HG03439 (cell line): ENCODE measurements around the gene SLC17A9.
A peak's percentile ranks its signal among the peaks of the same experiment; 100 is the strongest.

ENCODE experiments used
- ATAC-seq: cut with Tn5 transposase; IDR thresholded peaks from one replicate; pipeline ENCODE4 v1.9.1; 2021; ENCODE audit warnings: mild to moderate bottlenecking, moderate library complexity; ENCODE audit not compliant: unreplicated experiment

SLC17A9 gene

DNA sequence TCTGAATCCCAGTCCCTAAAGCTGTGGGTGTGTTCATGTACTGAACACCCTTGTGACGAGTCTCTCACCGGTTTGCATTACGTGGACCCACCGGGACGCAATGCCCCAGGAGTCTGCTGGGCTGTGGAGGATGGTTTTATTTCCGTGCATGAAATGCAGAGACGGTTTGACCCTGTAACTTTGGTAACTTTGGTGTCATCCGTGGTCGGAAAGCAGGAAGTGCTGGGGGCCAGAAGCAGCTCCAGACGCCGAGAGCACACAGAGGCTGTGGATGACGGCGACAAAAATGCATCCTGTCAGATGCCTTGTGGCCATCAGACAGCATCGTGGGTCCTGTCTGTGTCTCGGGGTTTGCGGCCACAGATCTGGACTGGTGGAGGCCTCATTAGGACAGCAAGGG, 47.1 kb downstream of the SLC17A9 start:
- no peak for ATAC-seq

DNA sequence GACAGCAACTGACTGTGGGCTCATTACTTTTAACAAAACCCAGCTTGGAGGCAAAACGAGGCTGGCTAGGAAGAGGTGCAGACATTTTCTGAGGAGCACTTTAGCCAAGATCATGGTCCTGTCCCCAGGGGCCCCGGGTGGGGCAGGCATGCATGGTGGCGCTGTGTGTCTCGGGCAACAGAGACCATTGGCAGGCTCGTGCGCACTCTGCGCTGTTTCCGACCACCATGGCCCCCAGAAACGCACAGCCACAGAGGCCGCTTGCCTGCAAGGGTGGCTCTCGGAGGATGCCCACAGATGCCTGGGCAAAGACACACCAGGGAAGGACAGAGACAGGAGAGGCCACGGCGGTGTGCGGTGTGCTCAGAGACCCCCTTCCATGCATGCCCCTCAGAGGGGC, 47.5 kb downstream of the SLC17A9 start:
- ATAC-seq = no peak

DNA sequence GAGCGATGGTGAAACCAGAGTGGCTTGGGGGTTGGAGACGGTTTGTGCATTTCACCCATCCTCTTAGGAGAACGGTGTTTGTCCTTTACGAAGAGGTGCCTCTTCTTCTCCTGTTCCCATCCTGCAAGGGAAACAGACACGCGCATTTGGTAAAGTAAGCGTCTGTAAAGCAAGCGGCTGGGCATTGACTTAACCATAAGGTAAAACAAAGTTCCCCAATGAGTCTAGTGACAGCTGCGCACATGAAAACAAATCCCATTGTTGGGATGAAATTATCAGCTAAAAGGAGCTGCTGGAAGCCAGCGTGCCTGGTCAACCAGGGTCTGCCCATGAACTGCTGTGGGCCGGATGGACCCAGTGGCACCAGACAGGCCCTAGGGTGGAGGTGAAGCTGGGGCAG, 48.4 kb downstream of the SLC17A9 start:
- ATAC-seq = no peak

DNA sequence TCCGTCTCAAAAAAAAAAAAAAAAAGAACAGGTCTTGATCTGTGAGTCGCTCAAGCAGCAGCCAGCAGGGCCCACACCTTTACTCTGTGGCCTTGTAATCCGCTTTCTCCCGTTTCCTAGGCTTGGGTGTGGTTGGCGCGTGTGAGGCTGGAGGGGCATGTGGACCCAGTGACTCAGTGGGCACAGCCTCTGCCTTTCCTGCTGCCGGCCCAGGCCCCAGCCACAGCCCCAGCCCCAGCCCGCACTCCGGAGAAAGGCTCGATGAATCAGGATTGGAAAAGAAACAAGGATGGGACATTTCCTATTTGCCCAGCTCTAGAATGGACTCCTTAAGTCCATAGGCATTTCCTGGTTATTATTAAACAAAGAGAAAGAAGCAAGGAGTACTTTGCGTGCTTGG, 50.0 kb downstream of the SLC17A9 start:
- ATAC-seq = no peak

DNA sequence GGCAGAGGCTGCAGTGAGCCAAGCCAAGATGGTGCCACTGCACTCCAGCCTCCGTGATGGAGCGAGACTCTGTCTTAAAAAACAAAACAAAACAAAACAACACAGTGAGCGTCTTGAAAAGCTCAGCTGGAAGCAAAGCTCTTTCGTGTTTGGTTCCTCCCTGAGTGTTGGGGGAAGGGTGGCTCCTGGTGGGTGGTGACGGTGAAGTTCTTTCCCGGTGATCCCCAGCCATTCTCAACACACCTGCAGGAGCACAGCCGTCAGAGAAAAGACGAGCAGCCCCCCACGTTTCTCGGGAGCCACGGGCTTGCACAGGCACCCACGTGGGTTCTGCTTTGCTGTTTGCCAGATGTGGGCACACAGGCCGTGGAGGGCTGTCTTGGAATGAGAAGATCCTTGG, 51.0 kb downstream of the SLC17A9 start:
- ATAC-seq = no peak

DNA sequence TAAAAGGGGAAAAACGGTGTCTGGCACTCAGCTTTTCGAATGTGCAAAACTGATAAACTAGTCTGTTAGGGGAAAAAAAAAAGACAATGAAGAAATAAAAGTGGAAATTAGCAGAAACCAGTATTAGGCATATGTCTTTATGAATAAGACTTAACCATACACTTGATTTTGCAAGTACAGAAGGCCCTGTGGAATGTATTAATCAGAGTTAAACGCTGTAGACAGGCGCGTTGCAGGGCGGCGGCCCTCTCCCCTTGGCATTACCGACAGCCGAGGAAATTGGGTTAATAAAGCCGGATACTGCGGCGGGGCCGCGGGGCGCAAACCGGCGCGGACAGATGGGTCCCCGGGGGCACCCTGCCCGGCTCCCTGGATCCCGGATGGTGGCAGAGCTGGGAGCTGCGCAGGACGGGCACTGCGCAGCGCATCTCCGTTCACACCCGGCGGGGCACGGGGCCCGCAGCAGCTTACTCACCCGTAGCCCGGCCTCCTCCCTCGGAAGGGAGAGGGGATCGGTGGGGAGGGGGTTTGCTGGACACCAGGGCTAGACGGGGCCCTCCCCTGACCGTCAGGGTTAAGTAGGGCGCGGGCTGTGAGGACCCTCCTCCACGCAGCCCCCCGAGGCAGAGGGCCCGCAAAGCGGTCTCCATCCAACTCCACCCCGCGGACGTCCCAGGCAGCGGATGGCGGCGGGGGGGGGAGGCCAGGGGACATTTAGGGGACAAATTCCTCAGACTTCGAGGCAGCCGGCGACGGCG, 52.3 kb downstream of the SLC17A9 start:
- ATAC-seq = no peak

DNA sequence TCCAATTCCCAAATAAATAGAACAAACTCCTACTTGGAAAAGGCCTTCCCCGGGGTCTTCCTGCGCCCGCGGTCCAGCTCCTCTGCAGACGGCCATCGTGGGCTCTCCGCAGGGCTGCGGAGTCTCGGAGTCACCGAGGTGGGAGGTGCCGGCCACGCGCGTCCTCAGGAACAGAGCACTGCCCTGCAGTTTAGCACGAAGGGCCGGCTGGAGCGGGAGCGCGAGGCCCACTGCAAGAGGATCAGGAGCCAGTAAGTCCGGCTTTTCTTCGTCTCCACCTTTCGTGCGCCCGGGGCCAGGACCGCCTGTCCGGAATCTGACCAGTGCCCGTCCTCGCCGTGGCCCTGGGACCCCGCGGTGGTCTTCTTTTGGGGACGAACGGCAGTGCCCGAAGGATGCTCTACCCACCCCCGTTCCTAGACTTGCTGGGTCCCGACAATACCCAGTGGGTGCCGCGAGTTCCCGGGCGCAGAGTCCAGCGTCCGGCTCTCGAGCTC, 52.9 kb downstream of the SLC17A9 start:
- ATAC-seq = no peak

DNA sequence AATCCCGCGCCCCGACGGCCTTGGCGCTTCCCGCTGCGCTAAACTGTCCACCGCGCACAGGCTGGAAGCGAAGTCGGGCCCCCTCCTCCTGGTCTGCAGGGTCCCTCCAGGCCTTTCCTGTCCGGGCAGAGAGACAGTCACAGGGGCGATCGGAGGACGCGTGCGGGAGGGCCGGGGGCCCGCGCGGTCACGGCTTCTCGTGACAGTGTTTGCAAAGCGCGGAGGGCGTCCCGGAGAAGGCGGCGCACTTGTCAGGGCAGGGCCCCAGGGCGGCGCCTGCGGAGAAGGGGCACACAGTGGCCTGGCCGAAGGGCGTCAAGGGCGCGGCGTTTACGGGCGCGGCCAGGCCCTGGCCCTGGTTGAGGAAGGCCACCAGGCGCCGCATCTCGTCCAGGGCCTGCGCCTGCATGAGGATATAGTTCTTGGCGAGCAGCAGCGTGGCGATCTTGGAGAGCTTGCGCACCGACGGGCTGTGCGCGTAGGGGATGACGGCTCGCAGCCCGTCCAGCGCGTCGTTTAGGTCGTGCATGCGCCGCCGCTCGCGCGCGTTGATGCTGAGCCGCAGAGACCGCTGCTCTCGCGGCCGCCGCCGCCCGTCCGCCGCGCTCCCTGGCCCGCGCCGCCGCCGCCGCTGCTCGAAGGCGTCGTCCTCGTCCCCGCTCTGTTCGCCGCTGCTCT, 53.5 kb downstream of the SLC17A9 start:
- ATAC-seq = no peak

DNA sequence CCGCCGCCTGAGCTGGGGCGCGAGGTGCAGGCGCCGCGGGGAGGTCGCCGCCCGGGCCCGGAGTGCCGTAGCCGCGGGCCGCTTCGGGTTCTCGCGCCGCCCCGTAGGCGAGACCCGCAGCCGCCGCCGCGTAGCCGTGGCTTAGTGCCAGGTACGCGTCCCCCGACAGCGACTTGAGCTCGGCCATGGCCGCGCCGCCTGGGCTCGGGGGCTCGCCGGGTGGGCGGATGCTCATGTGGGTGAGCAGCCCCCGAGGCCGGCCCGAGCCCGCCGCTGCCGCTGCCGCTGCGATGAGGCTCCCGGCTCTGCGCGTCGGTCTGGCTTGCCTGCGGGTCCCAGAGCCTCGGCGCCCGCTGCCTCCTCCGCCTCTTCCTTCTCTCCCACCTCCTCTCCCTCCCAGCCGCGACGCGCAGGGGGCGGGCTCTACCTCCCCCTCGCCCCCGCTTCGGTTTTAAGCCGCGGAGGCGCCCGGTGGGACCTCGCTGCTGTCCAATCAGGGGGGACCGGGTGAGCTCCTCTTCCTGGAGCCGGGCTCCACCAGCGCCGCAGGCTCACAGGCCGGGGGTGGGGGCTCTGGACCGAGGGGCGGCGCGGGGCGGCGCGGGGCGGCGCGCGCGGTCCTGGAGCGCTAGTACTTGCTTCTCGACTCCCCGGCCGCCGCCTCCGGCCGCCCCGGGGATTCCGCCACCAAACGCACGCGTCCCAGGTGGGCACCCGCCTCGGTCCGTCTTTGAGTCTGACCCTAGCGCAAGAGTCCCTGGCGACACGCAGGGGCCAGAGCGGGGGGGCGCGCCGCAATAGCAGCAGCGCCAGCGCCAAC, 54.2 kb downstream of the SLC17A9 start, which contains the start of gene BHLHE23:
Gene BHLHE23, minus strand, starts transcription at position 425 of the 820 bp plus-strand sequence. Its CDS starts 190 bp downstream, at position 235.
- no peak for ATAC-seq

DNA sequence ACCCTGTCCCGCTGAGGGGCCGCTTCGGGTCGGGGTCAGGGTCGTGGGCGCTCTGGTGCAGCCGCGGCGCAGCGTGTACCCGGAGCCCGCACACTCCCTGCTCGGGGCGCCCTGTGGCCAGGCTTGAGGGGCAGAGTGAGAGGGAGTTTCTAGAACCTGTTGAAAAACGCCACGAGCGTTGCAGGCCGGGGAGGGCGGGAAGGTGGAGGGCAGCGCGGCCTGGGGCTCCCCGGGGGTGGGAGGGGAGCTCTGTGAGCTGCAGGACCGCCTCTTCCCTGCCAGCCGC, 54.8 kb downstream of the SLC17A9 start:
- ATAC-seq = no peak

DNA sequence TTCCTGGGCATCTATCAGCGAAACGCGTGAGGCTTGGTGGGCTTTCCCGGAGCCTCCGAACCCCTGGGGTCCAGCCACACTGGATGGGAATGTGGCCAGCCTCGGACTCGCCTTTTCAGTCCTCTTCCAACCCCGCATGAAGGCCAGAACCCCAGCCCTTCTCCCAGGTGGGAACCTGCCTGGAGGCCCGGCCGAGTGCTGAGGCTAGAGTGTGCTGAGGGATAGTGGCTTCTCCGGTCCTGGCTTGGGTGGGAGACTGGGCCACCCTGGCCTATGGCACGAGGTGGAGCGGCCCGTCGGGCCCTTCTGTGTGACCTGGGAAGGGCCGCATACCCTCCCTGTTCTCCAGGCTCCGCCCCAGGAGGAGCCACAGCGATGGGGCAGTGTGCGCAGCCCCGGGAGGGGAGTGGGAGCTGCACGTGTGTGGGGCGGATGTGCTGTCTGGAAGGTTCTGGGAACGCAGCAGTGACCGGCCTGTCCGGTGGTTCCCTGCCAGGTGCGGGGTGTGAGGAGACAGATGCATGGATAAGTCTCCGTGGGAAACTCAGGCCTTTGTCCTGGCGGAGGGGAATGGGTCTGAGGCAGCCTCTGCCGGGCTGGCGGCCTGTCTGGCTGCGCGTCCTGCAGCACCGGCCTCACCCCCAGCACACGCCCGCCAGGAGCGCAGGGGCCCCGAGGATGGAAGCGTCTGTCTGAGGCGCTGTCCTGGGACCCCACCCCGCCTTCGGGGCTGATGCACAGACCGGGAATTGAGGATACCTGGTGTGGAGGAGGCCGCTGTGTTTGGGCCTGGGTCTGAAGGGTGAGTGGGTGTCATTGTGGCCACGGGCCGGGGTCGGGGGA, 55.4 kb downstream of the SLC17A9 start:
- ATAC-seq = no peak

DNA sequence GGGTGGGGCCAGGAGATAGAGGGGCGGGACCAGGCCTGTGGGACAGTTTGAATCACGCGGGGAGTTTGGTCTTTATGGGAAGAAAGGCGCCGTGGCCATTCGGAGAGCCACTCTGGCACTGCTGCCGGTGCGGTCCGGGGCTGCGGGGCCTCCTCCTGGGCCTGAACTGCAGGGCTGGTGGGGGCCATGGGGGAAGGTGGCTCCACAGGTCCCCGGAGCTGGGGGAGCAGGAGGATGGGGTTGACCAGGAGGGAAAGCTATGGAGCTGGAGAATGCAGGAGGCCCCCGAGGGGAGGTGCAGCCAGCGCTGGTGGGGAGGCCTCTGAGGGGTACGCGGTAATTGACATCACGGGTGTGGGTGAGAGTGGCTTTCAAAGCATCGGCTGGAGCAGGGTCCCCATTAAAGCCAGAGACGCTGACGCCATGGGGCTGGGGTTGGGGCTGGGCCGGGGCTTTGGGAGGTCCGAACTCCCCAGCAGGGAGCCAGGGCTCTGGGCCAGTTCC, 56.1 kb downstream of the SLC17A9 start:
- no peak for ATAC-seq

DNA sequence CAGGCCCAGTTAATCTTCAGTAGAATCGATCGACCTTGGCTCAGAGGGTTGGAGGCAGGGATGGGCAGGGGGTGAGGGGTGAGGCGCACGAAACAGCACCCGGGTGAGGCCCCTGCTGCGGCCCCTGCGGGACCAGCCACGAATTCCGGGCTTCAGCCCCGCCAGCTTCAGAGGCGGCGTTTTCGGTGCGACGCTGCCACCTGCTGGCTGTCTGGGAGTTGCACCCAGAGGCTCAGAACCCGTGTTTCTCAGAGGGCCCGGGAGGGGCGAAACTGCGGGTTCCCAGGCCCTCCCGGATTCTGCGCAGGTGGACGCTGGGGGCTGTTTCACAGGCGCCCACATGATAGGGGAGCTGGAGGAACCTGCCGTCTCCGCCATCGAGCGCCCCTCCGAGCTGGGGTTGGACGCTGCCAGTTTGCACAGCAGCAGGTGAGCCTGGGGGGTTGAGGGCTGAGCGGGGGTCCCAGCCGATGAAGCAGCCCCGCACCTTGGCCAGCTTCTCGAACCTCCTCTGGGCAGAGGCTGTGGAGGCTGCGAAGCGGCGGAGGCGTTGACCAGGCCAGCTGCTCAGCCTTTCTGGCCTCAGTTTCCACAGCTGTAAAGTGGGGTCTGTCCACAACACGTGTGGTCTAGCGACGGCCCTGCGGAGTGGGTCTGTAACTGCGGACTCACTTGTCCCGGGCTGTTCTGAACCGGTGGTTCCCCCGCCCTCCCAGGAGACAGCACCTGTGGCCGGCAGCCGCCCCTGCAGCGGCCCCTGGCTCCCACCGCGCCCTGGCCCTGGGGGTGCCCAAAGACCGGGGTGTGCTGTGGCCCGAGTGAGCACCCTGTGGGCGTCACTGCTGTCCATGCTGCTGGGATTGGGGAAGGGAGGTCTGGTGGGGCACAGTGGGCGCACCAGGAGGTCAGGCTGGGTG, 56.8 kb downstream of the SLC17A9 start:
- ATAC-seq = peak; percentile 51

DNA sequence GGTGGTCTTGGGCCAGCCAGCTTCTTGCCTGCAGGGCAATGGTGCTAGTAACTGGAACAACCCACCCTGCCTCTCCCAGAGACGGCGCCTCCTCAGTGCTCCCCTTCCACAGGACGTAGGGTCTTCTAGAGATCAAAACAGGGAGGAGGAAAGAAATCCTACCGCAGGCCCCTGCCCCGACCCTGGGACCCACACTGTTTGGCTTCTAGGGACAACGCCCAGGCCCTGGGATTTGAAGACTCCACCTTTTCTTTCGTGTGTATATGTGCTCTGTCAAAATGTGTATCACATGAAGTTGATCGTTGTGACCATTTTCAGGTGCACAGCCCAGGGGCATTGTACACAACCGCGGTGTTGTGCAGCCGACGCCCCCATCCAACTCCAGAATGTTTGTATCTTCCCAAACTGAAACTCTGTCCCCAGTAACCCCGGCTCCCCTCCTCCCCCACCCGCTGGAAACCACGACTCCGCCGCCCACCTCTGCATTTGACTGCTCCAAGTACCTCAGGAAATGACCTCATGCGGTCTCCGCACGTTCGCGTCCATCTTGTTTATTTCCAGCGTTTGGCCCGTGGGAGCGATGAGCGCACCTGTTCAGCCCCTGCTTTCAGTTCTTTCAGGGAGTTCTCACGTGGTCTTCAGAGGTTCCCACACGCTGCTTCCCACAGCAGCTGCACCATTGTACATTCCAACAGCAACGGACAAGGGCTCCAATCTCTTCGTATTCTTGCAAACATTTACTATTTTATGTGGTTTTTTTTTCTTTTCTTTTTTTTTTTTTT, 57.7 kb downstream of the SLC17A9 start:
- peak; percentile 55 for ATAC-seq

DNA sequence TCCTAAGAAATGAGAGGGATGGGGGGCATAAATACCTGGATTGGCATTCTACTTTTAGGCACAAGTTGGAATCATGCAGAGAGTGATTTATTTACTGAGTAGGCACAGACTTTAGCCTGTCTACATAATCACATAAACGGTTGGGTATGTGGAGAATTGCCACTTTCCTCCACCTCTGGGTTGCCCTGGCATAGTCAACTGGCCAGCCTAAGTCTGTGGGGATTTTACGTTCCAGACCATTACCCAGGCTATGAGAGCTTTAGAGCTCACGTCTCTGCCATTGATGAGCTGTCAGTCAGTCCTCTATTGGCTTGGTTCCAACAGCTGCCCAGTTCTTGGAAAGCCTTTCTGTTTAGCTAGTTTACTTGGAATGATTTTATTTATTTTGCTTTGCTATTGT, 59.3 kb downstream of the SLC17A9 start:
- no peak for ATAC-seq

DNA sequence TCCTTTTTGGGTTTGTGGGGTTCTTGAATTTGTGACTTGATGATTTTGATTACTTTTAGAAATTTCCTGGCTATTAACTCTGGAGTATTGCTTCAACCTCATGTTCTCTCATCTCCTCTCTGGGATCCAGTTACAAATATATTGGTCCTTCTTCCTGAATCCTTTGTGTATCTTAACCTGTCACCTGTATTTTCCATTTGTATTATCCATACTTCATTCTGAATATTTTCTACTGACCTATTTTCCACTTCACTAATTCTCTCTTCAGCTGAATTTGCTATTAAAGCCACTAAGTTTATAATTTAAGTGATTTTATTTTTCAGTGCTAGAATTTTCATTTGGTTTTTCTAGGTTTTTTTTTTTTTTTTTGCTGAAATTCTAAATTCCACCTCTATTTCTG, 60.7 kb downstream of the SLC17A9 start:
- no peak for ATAC-seq

DNA sequence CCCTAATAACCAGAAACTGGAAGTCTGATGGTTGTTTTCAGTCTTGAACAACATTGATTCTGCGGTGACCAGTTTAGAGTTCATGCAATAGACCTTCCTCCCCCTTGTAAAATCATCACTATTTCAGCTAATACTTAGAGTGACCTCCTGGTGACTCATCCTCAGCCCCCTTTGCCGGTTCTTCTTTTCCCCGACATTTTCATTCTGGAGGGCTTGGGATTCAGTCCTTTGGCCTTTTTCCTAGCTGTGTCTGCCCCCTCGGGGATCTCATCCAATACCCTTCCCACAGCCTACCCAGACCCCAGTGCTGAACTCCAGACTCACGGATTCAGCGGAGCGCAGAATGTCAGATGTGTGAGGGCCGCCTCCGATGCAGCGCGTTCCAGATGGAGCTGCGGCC, 61.8 kb downstream of the SLC17A9 start:
- no peak for ATAC-seq

DNA sequence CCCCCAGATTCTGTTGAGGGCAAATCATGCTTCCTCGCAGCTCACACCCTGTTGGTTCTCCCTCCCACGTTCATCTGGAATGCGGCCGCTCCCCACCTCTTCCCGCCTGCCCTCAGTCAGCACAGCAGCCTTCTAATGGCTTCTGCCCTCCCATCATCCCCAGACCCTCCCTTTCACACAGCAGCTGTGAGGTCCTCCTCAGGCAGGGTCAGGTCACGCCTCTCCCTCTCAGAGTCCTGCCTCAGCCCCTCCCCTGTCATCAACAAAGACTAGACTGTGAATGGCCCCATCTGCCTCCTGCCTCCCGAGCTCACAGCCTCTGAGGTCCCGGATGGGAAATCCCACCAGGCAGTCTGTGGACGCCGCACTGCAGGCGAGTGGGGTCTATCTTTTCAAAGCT, 62.2 kb downstream of the SLC17A9 start:
- no peak for ATAC-seq

DNA sequence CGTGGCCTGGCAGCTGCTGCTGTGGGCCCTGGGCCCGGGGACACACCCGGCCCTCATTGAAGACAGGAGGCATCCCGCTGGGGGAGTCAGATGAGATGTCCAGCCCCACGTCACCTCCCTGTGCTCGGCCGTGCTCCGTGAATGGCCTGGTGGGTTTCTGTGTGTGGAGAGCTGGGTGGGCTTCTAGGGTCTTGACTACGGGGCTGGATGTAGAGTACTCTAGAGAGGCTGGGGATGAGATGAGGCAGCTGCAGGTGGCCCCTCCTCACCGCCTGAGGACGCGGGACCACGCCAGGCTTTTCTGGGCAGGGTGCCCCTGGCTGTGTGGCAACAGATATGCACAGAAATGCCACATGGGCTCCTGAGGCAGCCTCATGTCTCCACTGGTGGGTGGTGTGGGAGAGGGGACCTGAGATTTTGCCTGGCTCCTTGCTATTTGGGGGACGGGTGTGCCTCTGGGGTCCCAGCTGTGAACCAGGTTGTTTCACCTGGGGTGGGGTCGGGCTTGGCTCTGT, 62.7 kb downstream of the SLC17A9 start:
- ATAC-seq = no peak
